HG03039 (cell line): Measurements from ENCODE around the gene USP17L24.
"Not testable (repeated sequence)": the region's sequence is repeated elsewhere in the genome, so short reads cannot be mapped to it uniquely, and the experiment has no call there.

Source experiments
- ATAC-seq: cut with Tn5 transposase; IDR thresholded peaks from one replicate; pipeline ENCODE4 v1.9.1; 2021; ENCODE audit warnings: mild to moderate bottlenecking, moderate library complexity; ENCODE audit not compliant: unreplicated experiment

Gene USP17L24, protein sequence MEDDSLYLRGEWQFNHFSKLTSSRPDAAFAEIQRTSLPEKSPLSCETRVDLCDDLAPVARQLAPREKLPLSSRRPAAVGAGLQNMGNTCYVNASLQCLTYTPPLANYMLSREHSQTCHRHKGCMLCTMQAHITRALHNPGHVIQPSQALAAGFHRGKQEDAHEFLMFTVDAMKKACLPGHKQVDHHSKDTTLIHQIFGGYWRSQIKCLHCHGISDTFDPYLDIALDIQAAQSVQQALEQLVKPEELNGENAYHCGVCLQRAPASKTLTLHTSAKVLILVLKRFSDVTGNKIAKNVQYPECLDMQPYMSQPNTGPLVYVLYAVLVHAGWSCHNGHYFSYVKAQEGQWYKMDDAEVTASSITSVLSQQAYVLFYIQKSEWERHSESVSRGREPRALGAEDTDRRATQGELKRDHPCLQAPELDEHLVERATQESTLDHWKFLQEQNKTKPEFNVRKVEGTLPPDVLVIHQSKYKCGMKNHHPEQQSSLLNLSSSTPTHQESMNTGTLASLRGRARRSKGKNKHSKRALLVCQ

DNA sequence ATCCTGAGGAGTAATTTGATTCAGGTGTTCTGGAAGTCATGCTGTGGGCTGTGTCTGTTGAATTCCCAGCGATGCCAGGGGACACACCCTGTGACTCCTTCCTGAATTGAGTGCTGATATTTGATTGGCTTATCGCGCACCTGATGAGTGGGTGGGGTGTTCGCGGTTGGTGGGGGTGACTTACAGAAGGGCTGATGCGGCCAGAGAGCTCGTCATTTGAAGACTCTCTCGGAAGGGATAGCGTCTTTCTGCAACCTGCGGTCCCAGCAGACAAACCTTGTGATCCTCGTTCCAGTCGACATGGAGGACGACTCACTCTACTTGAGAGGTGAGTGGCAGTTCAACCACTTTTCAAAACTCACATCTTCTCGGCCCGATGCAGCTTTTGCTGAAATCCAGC lies at the start of gene USP17L24:
TSS of gene USP17L24 (plus strand) at position 301 of the 400 bp plus-strand sequence. CDS start at position 301, 0 bp downstream.
- not testable (repeated sequence) for ATAC-seq

DNA sequence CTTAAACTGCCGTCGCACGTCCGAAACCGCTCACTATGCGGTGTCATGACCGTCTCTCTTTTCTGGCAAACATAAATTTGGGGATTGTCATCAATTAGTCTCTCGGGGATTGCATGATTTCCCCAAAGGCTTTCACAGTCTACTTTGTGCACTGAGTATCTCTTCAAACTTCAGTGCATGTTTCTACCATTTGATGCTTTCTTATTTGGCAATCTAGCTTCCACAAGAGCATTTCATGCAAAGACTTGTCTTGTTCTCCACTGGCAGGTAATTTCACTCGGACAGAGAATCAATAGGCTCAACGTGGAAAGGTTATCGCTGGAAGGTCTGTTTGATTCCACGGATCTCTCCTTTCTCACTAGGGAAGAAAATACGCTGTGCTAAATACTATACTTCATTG lies 774 bp upstream of the USP17L24 start:
- not testable (repeated sequence) for ATAC-seq

DNA sequence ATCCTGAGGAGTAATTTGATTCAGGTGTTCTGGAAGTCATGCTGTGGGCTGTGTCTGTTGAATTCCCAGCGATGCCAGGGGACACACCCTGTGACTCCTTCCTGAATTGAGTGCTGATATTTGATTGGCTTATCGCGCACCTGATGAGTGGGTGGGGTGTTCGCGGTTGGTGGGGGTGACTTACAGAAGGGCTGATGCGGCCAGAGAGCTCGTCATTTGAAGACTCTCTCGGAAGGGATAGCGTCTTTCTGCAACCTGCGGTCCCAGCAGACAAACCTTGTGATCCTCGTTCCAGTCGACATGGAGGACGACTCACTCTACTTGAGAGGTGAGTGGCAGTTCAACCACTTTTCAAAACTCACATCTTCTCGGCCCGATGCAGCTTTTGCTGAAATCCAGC lies 4.6 kb downstream of the USP17L24 start, which contains the start of gene USP17L25:
TSS of gene USP17L25 (plus strand) at position 301 of the 400 bp plus-strand sequence. CDS start at position 301, 0 bp downstream.
- ATAC-seq: not testable (repeated sequence)

DNA sequence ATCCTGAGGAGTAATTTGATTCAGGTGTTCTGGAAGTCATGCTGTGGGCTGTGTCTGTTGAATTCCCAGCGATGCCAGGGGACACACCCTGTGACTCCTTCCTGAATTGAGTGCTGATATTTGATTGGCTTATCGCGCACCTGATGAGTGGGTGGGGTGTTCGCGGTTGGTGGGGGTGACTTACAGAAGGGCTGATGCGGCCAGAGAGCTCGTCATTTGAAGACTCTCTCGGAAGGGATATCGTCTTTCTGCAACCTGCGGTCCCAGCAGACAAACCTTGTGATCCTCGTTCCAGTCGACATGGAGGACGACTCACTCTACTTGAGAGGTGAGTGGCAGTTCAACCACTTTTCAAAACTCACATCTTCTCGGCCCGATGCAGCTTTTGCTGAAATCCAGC lies 9.4 kb downstream of the USP17L24 start, which contains the start of gene USP17L26:
TSS of gene USP17L26 (plus strand) at position 301 of the 400 bp plus-strand sequence. CDS start at position 301, 0 bp downstream.
- ATAC-seq: not testable (repeated sequence)

DNA sequence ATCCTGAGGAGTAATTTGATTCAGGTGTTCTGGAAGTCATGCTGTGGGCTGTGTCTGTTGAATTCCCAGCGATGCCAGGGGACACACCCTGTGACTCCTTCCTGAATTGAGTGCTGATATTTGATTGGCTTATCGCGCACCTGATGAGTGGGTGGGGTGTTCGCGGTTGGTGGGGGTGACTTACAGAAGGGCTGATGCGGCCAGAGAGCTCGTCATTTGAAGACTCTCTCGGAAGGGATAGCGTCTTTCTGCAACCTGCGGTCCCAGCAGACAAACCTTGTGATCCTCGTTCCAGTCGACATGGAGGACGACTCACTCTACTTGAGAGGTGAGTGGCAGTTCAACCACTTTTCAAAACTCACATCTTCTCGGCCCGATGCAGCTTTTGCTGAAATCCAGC lies 14.1 kb downstream of the USP17L24 start, which contains the start of gene USP17L5:
TSS of gene USP17L5 (plus strand) at position 301 of the 400 bp plus-strand sequence. CDS start at position 301, 0 bp downstream.
- ATAC-seq: not testable (repeated sequence)

DNA sequence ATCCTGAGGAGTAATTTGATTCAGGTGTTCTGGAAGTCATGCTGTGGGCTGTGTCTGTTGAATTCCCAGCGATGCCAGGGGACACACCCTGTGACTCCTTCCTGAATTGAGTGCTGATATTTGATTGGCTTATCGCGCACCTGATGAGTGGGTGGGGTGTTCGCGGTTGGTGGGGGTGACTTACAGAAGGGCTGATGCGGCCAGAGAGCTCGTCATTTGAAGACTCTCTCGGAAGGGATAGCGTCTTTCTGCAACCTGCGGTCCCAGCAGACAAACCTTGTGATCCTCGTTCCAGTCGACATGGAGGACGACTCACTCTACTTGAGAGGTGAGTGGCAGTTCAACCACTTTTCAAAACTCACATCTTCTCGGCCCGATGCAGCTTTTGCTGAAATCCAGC lies 18.9 kb downstream of the USP17L24 start, which contains the start of gene USP17L27:
TSS of gene USP17L27 (plus strand) at position 301 of the 400 bp plus-strand sequence. CDS start at position 301, 0 bp downstream.
- not testable (repeated sequence) for ATAC-seq

DNA sequence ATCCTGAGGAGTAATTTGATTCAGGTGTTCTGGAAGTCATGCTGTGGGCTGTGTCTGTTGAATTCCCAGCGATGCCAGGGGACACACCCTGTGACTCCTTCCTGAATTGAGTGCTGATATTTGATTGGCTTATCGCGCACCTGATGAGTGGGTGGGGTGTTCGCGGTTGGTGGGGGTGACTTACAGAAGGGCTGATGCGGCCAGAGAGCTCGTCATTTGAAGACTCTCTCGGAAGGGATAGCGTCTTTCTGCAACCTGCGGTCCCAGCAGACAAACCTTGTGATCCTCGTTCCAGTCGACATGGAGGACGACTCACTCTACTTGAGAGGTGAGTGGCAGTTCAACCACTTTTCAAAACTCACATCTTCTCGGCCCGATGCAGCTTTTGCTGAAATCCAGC lies 23.6 kb downstream of the USP17L24 start, which contains the start of gene USP17L28:
TSS of gene USP17L28 (plus strand) at position 301 of the 400 bp plus-strand sequence. CDS start at position 301, 0 bp downstream.
- ATAC-seq: not testable (repeated sequence)

DNA sequence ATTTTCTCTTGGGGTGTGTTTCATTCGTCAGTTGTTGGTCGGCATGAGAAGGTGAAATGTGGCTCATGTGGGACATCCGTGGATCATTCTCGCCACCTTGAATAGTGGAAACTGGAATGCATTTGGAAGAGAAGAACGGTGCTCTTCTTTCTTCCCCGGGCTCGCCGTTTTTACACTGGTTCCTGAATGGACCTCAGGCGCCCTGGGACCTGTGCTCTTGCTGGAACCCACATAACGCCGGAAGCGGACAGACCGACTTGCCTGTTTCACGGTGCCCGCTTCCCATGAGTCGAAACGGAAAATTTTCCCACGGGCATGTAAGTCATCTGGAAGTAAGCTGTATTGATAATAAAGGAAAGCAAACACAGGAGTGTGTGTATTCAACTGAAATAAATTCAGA lies 25.9 kb downstream of the USP17L24 start:
- ATAC-seq: not testable (repeated sequence)

DNA sequence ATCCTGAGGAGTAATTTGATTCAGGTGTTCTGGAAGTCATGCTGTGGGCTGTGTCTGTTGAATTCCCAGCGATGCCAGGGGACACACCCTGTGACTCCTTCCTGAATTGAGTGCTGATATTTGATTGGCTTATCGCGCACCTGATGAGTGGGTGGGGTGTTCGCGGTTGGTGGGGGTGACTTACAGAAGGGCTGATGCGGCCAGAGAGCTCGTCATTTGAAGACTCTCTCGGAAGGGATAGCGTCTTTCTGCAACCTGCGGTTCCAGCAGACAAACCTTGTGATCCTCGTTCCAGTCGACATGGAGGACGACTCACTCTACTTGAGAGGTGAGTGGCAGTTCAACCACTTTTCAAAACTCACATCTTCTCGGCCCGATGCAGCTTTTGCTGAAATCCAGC lies 28.4 kb downstream of the USP17L24 start, which contains the start of gene USP17L29:
TSS of gene USP17L29 (plus strand) at position 301 of the 400 bp plus-strand sequence. CDS start at position 301, 0 bp downstream.
- ATAC-seq: not testable (repeated sequence)

DNA sequence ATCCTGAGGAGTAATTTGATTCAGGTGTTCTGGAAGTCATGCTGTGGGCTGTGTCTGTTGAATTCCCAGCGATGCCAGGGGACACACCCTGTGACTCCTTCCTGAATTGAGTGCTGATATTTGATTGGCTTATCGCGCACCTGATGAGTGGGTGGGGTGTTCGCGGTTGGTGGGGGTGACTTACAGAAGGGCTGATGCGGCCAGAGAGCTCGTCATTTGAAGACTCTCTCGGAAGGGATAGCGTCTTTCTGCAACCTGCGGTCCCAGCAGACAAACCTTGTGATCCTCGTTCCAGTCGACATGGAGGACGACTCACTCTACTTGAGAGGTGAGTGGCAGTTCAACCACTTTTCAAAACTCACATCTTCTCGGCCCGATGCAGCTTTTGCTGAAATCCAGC lies 37.9 kb downstream of the USP17L24 start, which contains the start of gene USP17L30:
TSS of gene USP17L30 (plus strand) at position 301 of the 400 bp plus-strand sequence. CDS start at position 301, 0 bp downstream.
- not testable (repeated sequence) for ATAC-seq
